H9 (cell line): Measurements from ENCODE around the gene NPHP4. TPM values are rescaled to one million over a fixed set of nuclear protein-coding genes. Genes with fewer than 3 reads are reported as not detected.

Experiments
- DNase-seq: peaks from one replicate; pipeline ENCODE4 v3.0.0-alpha.2; 2017
- H2AFZ ChIP-seq: one replicate; pipeline ENCODE4 v1.6.1; 2013; ENCODE audit warnings: mild to moderate bottlenecking, low read length, control low read depth, moderate library complexity
- H2AK5ac ChIP-seq: 2 replicates; pipeline ENCODE4 v1.6.1; 2013; ENCODE audit warnings: low read length, control low read depth, mixed read lengths; ENCODE audit not compliant: insufficient read length
- H2BK120ac ChIP-seq: one replicate; pipeline ENCODE4 v1.6.1; 2013; ENCODE audit warnings: low read depth, mild to moderate bottlenecking, low read length, control low read depth, inconsistent platforms; ENCODE audit not compliant: poor library complexity, severe bottlenecking
- H2BK12ac ChIP-seq: 2 replicates; pipeline ENCODE4 v1.6.1; 2013; ENCODE audit warnings: low read length, control low read depth, mixed read lengths, low read depth; ENCODE audit not compliant: insufficient read length
- H2BK15ac ChIP-seq: 2 replicates; pipeline ENCODE4 v1.6.1; 2013; ENCODE audit warnings: low read depth, low read length, control low read depth
- H2BK20ac ChIP-seq: one replicate; pipeline ENCODE4 v1.6.1; 2013; ENCODE audit warnings: low read depth, mild to moderate bottlenecking, low read length, control low read depth, inconsistent platforms; ENCODE audit not compliant: poor library complexity, severe bottlenecking
- H2BK5ac ChIP-seq: 2 replicates; pipeline ENCODE4 v1.6.1; 2013; ENCODE audit warnings: low read length, control low read depth, mixed read lengths; ENCODE audit not compliant: insufficient read length
- H3K14ac ChIP-seq: 2 replicates; pipeline ENCODE4 v1.6.1; 2013; ENCODE audit warnings: low read length, control low read depth; ENCODE audit not compliant: insufficient read depth
- H3K18ac ChIP-seq: 2 replicates; pipeline ENCODE4 v1.6.1; 2013; ENCODE audit warnings: low read depth, mild to moderate bottlenecking, mixed read lengths, low read length, control low read depth; ENCODE audit not compliant: insufficient read length
- H3K23ac ChIP-seq: 2 replicates; pipeline ENCODE4 v1.6.1; 2013; ENCODE audit warnings: low read length, control low read depth, mixed read lengths, low read depth; ENCODE audit not compliant: insufficient read length
- H3K23me2 ChIP-seq: 2 replicates; pipeline ENCODE4 v1.6.1; 2013; ENCODE audit warnings: low read depth, mild to moderate bottlenecking, mixed read lengths, low read length, control low read depth; ENCODE audit not compliant: insufficient read length, poor library complexity, severe bottlenecking
- H3K27ac ChIP-seq: 2 replicates; pipeline ENCODE4 v1.5.1; 2013; ENCODE audit warnings: low read length, control low read depth, mixed read lengths, low read depth; ENCODE audit not compliant: insufficient read length
- H3K27me3 ChIP-seq: 2 replicates; pipeline ENCODE4 v1.6.1; 2013; ENCODE audit warnings: low read length, control low read depth, inconsistent platforms; ENCODE audit not compliant: insufficient read depth
- H3K4ac ChIP-seq: 2 replicates; pipeline ENCODE4 v1.6.1; 2013; ENCODE audit warnings: low read depth, mild to moderate bottlenecking, control low read depth, inconsistent platforms, low read length, moderate library complexity
- H3K4me1 ChIP-seq: 2 replicates; pipeline ENCODE4 v1.6.1; 2013; ENCODE audit warnings: low read length, control low read depth, inconsistent platforms; ENCODE audit not compliant: insufficient read depth
- H3K4me2 ChIP-seq: 2 replicates; pipeline ENCODE4 v1.6.1; 2013; ENCODE audit warnings: low read length, control low read depth, mixed read lengths; ENCODE audit not compliant: insufficient read length, insufficient read depth
- H3K56ac ChIP-seq: 2 replicates; pipeline ENCODE4 v1.6.1; 2013; ENCODE audit warnings: low read depth, mild to moderate bottlenecking, mixed read lengths, low read length, control low read depth; ENCODE audit not compliant: insufficient read length
- H3K79me1 ChIP-seq: 2 replicates; pipeline ENCODE4 v1.6.1; 2013; ENCODE audit warnings: low read depth, mild to moderate bottlenecking, moderate library complexity, low read length, control low read depth, inconsistent platforms; ENCODE audit not compliant: insufficient read depth, poor library complexity, severe bottlenecking
- H3K79me2 ChIP-seq: 2 replicates; pipeline ENCODE4 v1.6.1; 2013; ENCODE audit warnings: low read length, control low read depth, inconsistent platforms; ENCODE audit not compliant: insufficient read depth
- H3K9ac ChIP-seq: 2 replicates; pipeline ENCODE4 v1.6.1; 2013; ENCODE audit warnings: low read length, control low read depth, mixed read lengths; ENCODE audit not compliant: insufficient read length; ENCODE audit errors: extremely low read depth
- H3K9me3 ChIP-seq: one replicate; pipeline ENCODE4 v1.6.1; 2013; ENCODE audit warnings: low read depth, low read length, inconsistent platforms; ENCODE audit not compliant: control insufficient read depth
- H3T11ph ChIP-seq: one replicate; pipeline ENCODE4 v1.6.1; 2013; ENCODE audit warnings: mild to moderate bottlenecking, low read length, control low read depth, inconsistent platforms
- H4K20me1 ChIP-seq: one replicate; pipeline ENCODE4 v1.6.1; 2013; ENCODE audit not compliant: control insufficient read depth, insufficient read length, insufficient read depth
- H4K5ac ChIP-seq: 2 replicates; pipeline ENCODE4 v1.6.1; 2013; ENCODE audit warnings: low read depth, mild to moderate bottlenecking, mixed read lengths, low read length, control low read depth; ENCODE audit not compliant: insufficient read length
- H4K8ac ChIP-seq: replicated peaks from 2 replicates; pipeline ENCODE4 v1.6.1; 2013; ENCODE audit warnings: low read length, control low read depth, mixed read lengths, low read depth; ENCODE audit not compliant: insufficient read length
- H4K91ac ChIP-seq: 2 replicates; pipeline ENCODE4 v1.6.1; 2013; ENCODE audit warnings: low read depth, mild to moderate bottlenecking, moderate library complexity, mixed read lengths, low read length, control low read depth; ENCODE audit not compliant: insufficient read length
- H3K27ac Mint-ChIP-seq, 3 experiments: 2 replicates in 2 of 3; 3 replicates in 1 of 3; pipeline ENCODE4 v1.8.0; 2020 to 2021; ENCODE audit warnings: mixed read lengths in 3 of 3, mild to moderate bottlenecking in 1 of 3, moderate library complexity in 1 of 3
- H3K27me3 Mint-ChIP-seq: 2 replicates; pipeline ENCODE4 v1.8.0; 2021; ENCODE audit warnings: low read depth, mild to moderate bottlenecking, moderate library complexity, mixed read lengths
- H3K36me3 Mint-ChIP-seq, 3 experiments: 2 replicates in 2 of 3; 3 replicates in 1 of 3; pipeline ENCODE4 v1.8.0; 2020 to 2021; ENCODE audit warnings: low read depth in 3 of 3, mixed read lengths in 3 of 3; ENCODE audit not compliant: insufficient read depth in 1 of 3
- H3K4me1 Mint-ChIP-seq, 2 experiments: 2 replicates each; pipeline ENCODE4 v1.8.0; 2020; ENCODE audit warnings: mixed read lengths in 2 of 2
- H3K4me3 Mint-ChIP-seq, 2 experiments: 2 replicates in 1 of 2; 3 replicates in 1 of 2; pipeline ENCODE4 v1.8.0; 2020 to 2021; ENCODE audit warnings: mild to moderate bottlenecking in 2 of 2, mixed read lengths in 2 of 2, moderate library complexity in 1 of 2
- H3K9me3 Mint-ChIP-seq, 2 experiments: 2 replicates in 1 of 2; 3 replicates in 1 of 2; pipeline ENCODE4 v1.8.0; 2020; ENCODE audit warnings: mild to moderate bottlenecking in 2 of 2, mixed read lengths in 2 of 2, moderate library complexity in 1 of 2
- WGBS: extraction: QIAGEN DNeasy Blood & Tissue Kit; methylation state at CpG from one replicate; pipeline ENCODE4 v1.1.7; 2013; ENCODE audit warnings: missing lambda C conversion rate, low lambda C conversion rate, mixed read lengths; ENCODE audit not compliant: insufficient read length; ENCODE audit errors: extremely low coverage; 5-methylcytosine and 5-hydroxymethylcytosine counted together
- total RNA-seq: library from RNA; stranded (reverse); gene quantifications from 2 replicates; pipeline ENCODE4 v1.2.1, GENCODE V29; 2021
- TF ChIP-seq, protein P1 (sequence below): fragments of 200-600 bp; sonication (generic); conservative IDR thresholded peaks from 3 replicates; pipeline ENCODE4 v1.8.0; 2021; ENCODE audit warnings: antibody characterized with exemption, mild to moderate bottlenecking

The NPHP4 gene
- total RNA-seq, 1 experiment from 2014 or later: 17.6 TPM

GRCh38 chr1:5911157-5911556, 81.1 kb downstream of the NPHP4 start:
- peak overlapping the region in 2 of 3 experiments; percentile 43 to 71; a peak in 2 of 7 replicates for H3K27ac Mint-ChIP-seq
- H3K27ac ChIP-seq: no peak overlapping the region
- no peak overlapping the region for H3K4me2 ChIP-seq

More at GRCh38 chr1:5911157-5911556, 81.1 kb downstream of the NPHP4 start:
- H3K9me3 Mint-ChIP-seq: no peaks in the 10 kb centered on the region
- Histone ChIP-seq H3K4ac (no peak overlapping the region), H2BK12ac (no peak overlapping the region), H4K20me1 (no peaks in the 10 kb centered on the region), H3K14ac (no peak overlapping the region), H4K91ac (no peak overlapping the region), H3K4me1 (no peaks in the 10 kb centered on the region), H2BK20ac (no peak overlapping the region), H2BK120ac (no peak overlapping the region), H2BK5ac (no peak overlapping the region), H3K23ac (no peak overlapping the region), H2BK15ac (no peak overlapping the region), H3K9ac (no peak overlapping the region), H2AK5ac (no peak overlapping the region), H4K5ac (no peak overlapping the region), H3K79me1 (no peaks in the 10 kb centered on the region), H3K23me2 (no peaks in the 10 kb centered on the region), H2AFZ (no peak overlapping the region), H3K27me3 (no peaks in the 10 kb centered on the region), H4K8ac (no peak overlapping the region), H3K18ac (no peak overlapping the region), H3T11ph (no peak overlapping the region), H3K56ac (no peak overlapping the region), H3K9me3 (no peaks in the 10 kb centered on the region), H3K79me2 (no peaks in the 10 kb centered on the region)
- DNase-seq: no peak
- H3K36me3 Mint-ChIP-seq: peaks cover 0 to 3% (median 0%) of the 10 kb centered on the region in 3 experiments; a peak in 3 of 7 replicates
- no peaks in the 10 kb centered on the region; the same call in 1 of the 2 replicates for H3K27me3 Mint-ChIP-seq
- H3K4me3 Mint-ChIP-seq: no peak overlapping the region
- TF ChIP-seq, protein P1, sequence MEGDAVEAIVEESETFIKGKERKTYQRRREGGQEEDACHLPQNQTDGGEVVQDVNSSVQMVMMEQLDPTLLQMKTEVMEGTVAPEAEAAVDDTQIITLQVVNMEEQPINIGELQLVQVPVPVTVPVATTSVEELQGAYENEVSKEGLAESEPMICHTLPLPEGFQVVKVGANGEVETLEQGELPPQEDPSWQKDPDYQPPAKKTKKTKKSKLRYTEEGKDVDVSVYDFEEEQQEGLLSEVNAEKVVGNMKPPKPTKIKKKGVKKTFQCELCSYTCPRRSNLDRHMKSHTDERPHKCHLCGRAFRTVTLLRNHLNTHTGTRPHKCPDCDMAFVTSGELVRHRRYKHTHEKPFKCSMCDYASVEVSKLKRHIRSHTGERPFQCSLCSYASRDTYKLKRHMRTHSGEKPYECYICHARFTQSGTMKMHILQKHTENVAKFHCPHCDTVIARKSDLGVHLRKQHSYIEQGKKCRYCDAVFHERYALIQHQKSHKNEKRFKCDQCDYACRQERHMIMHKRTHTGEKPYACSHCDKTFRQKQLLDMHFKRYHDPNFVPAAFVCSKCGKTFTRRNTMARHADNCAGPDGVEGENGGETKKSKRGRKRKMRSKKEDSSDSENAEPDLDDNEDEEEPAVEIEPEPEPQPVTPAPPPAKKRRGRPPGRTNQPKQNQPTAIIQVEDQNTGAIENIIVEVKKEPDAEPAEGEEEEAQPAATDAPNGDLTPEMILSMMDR: no peak
- H3K4me1 Mint-ChIP-seq: peaks cover 26 to 29% of the 10 kb centered on the region in 2 experiments
- no CpG with 5 or more reads among the region's 14 CpGs for WGBS
